Suppressor macrophage treated with lipopolysaccharide for 1 hour (primary cell): Measurements from ENCODE around the gene TMEM222.

ENCODE experiments used
- DNase-seq, 3 donors: peaks; one replicate each; pipeline ENCODE4 v3.0.0-alpha.2; 2020 to 2022

TMEM222 gene

DNA sequence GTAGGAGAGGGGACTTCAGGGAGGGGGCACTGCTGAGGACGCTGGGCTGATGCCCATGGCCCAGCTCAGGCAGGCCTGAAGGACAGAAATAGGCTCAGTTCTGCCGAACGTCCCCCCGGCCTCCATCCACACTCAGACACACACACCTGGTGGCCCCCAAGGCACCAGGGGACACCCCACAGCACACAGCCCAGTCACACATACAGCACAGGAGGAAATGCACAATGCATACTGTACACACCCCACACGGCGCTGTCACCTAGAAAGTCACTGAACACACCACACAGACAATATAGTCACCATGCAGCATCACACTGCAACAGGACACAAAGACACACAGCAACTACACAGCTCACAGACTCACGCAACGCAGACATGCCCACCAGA is 20.4 kb downstream of the TMEM222 start:
- peak in 1 of 3 donors; percentile 20 for DNase-seq

DNA sequence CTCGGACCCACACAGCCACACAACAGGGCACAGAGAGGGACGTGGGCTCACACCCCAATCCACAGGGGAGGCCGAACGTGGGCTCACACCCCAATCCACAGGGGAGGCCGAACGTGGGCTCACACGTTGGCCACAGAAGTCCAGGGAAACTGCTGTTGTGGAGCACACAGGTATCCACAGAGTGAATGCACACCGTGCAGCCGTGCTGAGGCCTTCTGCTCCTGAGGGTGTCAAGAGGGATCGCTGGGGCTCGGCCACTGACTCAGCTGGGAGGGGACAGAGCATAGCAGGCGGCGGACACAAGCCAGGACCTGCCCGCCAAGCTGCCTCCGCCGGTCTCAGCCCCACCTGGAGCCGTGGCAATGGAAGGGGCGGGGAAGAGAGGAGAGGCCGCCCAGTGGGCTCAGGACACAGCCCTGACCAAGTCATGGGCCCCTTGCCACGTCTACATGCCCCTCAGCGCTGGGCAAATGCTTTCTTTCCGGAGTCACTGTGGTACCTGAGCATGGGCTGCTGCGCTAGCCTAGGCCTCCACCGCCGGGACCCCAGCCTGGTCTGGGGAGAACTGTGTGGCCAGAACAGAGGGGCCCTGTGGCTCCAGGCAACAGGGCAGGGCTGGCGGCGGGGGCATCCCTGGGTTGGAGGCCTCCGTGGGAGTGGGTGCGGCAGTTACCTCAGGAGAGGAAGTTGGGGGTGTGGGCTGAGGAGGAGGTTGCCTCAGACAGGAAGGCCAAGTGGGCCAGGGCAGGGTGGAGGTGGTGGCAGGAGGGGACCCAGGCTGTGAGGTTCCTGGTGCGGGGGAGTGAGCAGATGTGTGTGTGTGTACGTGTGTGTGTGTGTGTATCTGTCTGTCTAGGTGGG is 21.0 kb downstream of the TMEM222 start:
- peak; percentile 43 to 64 (median 61) for DNase-seq

DNA sequence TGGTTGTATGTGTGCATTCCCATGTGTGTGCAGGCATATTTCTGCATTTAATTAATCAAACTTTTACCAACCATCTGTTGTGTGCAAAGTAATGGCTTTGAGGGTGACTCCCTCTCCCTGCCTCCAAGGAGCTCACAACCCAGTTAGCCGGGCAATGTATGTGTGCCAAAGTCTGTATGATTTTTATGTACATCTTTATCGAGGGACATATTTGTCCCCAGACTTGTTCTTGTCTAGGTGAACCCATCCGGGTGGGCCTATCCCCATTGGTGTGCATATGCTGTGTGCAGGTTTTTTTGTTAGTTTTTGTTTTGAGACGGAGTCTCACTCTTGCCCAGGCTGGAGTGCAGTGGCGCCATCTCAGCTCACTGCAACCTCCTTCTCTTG is 21.7 kb downstream of the TMEM222 start:
- DNase-seq, result no peak

GRCh38 chr1:27345272-27345671 is 23.3 kb downstream of the TMEM222 start:
- DNase-seq, result no peak

- no peak for DNase-seq
Measured at GRCh38 chr1:27346357-27346756, 24.4 kb downstream of the TMEM222 start.

GRCh38 chr1:27346991-27347624 is 25.1 kb downstream of the TMEM222 start:
- DNase-seq, result no peak

- peak in 1 of 3 donors; percentile 35 for DNase-seq
Measured at GRCh38 chr1:27348861-27349783, 27.2 kb downstream of the TMEM222 start.

- DNase-seq, result peak in 1 of 3 donors; percentile 65
Measured at GRCh38 chr1:27349784-27350662, 28.1 kb downstream of the TMEM222 start.

DNA sequence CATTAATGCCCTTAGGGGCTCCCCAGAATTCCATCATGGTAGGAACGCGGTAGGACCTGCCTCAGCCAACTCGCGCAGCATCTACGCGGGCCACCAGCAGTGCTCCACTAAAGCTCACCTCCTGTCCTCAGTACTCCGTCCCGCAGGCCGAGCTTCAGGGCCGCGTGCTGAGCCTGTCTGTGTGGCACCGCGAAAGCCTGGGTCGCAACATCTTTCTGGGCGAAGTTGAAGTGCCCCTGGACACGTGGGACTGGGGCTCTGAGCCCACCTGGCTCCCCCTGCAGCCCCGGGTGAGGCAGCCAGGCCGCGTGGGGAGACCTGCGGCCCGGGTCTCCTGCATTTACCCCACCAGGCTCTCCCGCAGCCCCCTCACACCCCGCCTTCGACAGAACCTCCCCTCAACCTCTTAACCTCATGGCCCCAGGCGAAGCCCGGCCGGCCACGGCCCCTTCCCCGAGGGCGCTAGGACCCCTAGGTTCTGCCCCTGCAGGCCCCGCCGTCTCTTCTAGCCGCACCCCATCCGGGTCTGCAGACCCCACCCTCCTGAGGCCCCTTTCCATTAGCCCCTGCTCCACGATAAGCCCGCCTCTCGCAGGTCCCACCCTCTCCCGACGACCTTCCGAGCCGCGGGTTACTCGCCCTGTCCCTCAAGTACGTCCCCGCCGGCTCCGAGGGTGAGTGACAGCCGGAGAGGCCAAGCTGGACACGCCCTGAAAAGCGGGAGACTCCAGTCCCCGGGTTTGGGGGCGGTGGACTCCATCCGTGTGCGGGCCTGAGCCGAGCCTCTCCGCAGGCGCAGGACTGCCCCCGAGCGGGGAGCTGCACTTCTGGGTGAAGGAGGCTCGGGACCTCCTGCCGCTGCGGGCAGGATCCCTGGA is 28.9 kb downstream of the TMEM222 start:
- no peak for DNase-seq

DNA sequence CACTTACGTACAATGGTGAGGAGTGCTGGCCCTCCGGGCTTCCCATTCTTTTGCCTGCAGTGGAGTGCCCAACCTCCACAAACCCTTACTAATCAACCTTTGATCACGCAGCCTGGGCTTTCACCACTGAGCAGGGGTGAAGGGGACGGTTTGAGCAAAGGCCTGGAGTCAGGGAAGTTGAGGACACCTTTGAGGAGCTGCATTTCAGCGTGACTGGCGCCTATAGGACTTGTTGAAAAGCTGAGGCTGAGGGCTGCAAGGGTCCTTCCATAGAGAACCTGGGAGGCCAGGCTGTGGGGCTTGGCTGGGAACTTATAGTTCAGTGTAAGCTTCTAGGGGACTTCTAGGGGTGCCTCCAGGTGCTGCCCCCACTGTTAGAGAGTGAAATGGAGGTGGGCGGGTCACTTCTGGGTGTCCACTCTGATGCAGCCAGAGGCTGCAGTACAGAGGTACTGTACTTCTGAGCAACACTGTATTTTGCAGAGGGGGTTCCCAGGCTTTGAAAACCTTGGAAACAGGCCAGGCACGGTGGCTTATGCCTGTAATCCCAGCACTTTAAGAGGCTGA is 29.7 kb downstream of the TMEM222 start:
- DNase-seq, result no peak

GRCh38 chr1:27353166-27353565 is 31.2 kb downstream of the TMEM222 start:
- no peak for DNase-seq

DNA sequence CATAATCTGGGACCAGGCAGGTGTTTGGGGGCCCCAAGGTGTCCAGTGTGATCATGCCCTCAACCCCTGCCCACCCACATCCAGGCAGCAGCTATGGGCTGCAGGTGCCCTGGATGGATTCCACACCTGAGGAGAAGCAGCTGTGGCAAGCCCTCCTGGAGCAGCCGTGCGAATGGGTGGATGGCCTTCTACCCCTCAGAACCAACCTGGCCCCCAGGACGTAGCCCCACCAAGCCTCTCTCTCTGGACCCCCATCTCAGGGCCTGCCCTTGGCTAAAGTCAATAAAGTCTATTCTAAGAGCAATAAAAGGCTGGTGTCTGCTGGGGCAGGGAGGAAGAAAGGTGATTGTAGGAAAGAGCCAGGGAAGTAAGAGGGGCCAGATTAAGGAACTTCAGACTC is 31.7 kb downstream of the TMEM222 start:
- no peak for DNase-seq

DNA sequence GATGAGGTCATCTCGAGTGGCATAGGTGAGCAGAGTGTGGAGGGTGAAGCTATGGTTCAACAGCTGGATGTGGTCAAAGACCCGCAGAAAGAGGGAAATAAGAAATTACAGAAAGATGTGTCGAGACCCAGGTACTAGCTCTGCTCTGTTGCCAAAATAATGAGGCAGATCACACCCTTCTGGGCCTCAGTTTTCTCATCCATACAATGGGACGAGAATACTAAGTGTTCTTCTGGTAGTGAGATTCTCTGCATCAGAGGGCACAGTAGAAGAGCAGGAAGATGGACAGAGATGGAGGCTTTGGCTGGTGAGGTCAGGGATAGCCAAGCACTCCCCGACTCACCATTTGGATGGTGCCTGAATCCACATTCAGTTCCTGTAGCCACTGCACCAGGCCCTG is 33.7 kb downstream of the TMEM222 start:
- DNase-seq, result no peak

DNA sequence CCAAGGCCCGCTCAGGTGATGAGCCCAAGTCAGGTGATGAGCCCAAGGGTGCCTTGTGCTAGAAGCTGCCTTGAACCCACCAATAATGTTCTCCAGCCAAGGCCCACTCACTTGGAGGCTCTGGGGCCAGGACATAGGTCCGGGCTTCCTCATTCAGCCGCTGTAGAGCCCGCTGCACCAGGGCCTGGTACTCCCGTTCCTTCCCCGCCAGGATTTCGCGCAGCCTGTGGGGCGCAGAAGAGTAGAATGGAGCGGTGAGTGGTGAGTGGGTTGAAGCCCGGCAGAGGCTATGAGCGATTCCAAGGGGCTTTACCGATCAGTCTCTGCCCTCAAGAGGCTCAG is 34.3 kb downstream of the TMEM222 start:
- no peak for DNase-seq

- peak; percentile 48 to 63 (median 56) for DNase-seq
Measured at GRCh38 chr1:27356619-27357280, 34.8 kb downstream of the TMEM222 start.

DNA sequence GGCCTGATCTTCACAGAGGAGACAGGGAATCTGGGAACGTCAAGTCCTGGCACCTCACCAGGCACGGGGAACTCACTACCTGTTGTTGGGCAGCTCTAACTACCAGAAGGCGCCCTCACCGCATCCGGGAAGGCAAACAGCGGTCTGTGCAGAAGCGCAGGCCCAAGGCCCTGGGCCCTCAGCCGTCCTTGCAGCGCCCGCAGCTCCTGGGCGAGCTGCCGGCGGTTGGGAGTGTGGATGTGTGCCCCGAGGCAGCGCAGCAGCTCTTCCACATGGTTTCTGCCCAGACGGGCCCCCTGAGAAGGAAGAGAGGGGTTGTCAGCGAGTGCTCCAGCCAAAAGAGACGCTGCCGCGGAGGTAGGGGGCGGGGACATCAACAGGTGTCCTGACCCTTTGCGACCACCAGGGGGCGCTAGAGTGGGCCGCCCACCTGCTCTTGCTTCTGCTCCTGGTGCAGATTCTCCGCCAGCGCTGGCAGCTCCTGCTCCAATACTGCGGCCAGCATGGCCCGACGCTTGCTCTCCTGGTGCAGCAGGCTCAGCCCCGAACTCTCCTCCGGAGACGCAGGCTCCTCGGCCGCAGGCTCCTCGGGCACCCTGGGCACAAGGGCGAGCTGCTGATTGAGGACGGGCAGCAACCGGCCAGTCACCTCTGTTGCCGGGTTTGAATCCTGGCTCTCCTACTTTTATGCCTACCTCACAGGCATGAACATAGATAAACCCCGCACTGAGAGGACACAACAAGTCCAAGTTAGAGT is 35.5 kb downstream of the TMEM222 start:
- DNase-seq, result peak; percentile 70 to 83 (median 76)

DNA sequence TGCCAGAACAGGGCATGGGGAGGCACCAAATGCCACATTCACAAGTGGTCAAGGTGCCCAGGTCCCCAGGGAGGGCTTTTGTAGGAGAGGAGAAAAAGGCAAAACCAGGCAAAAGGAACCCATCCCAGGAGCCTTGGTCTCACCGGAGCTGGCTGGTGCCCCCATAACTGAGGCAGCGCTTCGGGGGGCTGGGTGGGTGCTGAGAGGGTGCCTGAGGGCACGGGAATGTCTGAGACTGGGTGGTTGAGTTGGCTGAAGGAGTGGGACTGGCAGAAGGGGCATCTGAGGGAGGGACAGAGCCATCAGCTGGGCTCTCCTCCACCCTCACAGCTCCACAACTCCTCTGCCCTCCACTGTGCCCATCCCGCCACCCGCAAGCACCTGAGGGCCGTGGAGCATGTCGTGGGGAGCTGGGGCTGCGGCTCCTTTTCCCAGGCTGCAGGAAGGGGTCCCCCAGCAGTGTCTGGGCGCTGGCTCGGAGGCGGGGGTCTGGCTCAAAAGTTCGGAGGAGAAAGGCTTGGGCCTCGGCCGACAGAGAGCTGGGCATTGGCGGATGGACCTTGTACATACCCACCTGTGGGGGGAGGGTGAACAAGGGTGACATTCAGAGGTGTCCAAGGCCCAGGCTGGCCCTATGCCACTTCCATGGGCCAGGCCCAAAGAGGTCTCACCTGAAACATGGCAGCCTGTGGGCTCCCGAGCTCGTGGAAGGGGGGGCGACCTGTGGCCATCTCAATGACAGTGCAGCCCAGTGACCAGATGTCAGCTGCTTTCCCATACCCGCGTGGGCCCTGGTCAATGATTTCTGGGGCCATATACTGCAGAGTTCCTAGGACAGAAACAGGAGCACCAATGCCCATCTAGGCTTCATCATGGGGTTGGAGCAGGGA is 36.3 kb downstream of the TMEM222 start:
- DNase-seq, result no peak

DNA sequence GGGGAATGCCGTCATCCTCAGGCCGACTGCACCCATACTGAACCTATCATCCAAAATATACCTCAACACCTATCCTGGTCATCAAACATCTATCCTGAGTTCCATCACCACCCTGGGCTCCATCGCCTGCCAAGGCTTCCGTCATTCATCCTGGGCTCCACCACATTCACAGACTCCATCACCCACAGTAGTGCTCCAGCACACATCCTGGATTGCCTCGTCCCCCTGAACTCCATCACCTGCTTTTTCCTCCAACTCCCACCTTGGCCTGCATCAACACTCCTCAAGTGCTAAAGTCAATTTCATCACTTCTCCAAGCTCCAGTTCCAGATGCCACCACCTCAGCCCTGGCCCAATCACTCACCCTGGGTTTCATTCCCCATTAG is 37.0 kb downstream of the TMEM222 start:
- DNase-seq, result no peak

GRCh38 chr1:27359822-27360158 is 37.8 kb downstream of the TMEM222 start:
- DNase-seq, result no peak
